Trophoblast cell (in vitro differentiated cells and primary cell): ENCODE measurements around the gene DYDC2.

Experiments
- DNase-seq, 2 donors: peaks; one replicate each; pipeline ENCODE4 v3.0.0-alpha.2; 2016
- H2AFZ ChIP-seq: 2 replicates; pipeline ENCODE4 v1.6.1; 2013; ENCODE audit warnings: low read length, moderate library complexity, mild to moderate bottlenecking; ENCODE audit not compliant: insufficient read depth, poor library complexity
- H2AK5ac ChIP-seq: 2 replicates; pipeline ENCODE4 v1.6.1; 2013; ENCODE audit warnings: mild to moderate bottlenecking, low read length
- H2BK120ac ChIP-seq: 2 replicates; pipeline ENCODE4 v1.6.1; 2013; ENCODE audit warnings: low read length, mild to moderate bottlenecking, moderate library complexity; ENCODE audit not compliant: insufficient read depth, poor library complexity
- H2BK12ac ChIP-seq: 2 replicates; pipeline ENCODE4 v1.6.1; 2013; ENCODE audit warnings: mild to moderate bottlenecking, low read length, moderate library complexity
- H2BK5ac ChIP-seq: 2 replicates; pipeline ENCODE4 v1.6.1; 2013; ENCODE audit warnings: low read length, low read depth, moderate library complexity, mild to moderate bottlenecking; ENCODE audit not compliant: poor library complexity
- H3K14ac ChIP-seq: 2 replicates; pipeline ENCODE4 v1.6.1; 2013; ENCODE audit warnings: mild to moderate bottlenecking, low read length
- H3K18ac ChIP-seq: 2 replicates; pipeline ENCODE4 v1.6.1; 2013; ENCODE audit warnings: mild to moderate bottlenecking, low read length
- H3K23ac ChIP-seq: 2 replicates; pipeline ENCODE4 v1.6.1; 2013; ENCODE audit warnings: low read length
- H3K27ac ChIP-seq: 2 replicates; pipeline ENCODE4 v1.5.1; 2013; ENCODE audit warnings: low read depth, mild to moderate bottlenecking, inconsistent platforms, low read length, moderate library complexity
- H3K27me3 ChIP-seq: 2 replicates; pipeline ENCODE4 v1.6.1; 2013; ENCODE audit warnings: inconsistent platforms, mild to moderate bottlenecking, low read length, moderate library complexity; ENCODE audit not compliant: insufficient read depth
- H3K36me3 ChIP-seq, 2 experiments: 1 replicate in 1 of 2; 2 replicates in 1 of 2; pipeline ENCODE4 v1.6.1; 2013; ENCODE audit warnings: low read length in 2 of 2, mild to moderate bottlenecking in 2 of 2, moderate library complexity in 1 of 2; ENCODE audit not compliant: insufficient read depth in 2 of 2, control insufficient read depth in 1 of 2
- H3K4ac ChIP-seq: 2 replicates; pipeline ENCODE4 v1.6.1; 2013; ENCODE audit warnings: low read depth, mild to moderate bottlenecking, low read length, moderate library complexity
- H3K4me1 ChIP-seq, 2 experiments: 1 replicate in 1 of 2; 2 replicates in 1 of 2; pipeline ENCODE4 v1.6.1; 2013; ENCODE audit warnings: low read length in 2 of 2, mild to moderate bottlenecking in 2 of 2, moderate library complexity in 1 of 2; ENCODE audit not compliant: insufficient read depth in 2 of 2, control insufficient read depth in 1 of 2
- H3K4me2 ChIP-seq: 2 replicates; pipeline ENCODE4 v1.6.1; 2013; ENCODE audit warnings: inconsistent platforms, mild to moderate bottlenecking, low read length, moderate library complexity
- H3K4me3 ChIP-seq: 2 replicates; pipeline ENCODE4 v1.5.1; 2013; ENCODE audit warnings: mild to moderate bottlenecking, low read depth, low read length, inconsistent platforms
- H3K79me1 ChIP-seq: one replicate; pipeline ENCODE4 v1.6.1; 2013; ENCODE audit warnings: low read length
- H3K79me2 ChIP-seq: 2 replicates; pipeline ENCODE4 v1.6.1; 2013; ENCODE audit warnings: low read length, mild to moderate bottlenecking; ENCODE audit not compliant: control insufficient read depth, insufficient read depth, poor library complexity
- H3K9ac ChIP-seq: 2 replicates; pipeline ENCODE4 v1.6.1; 2013; ENCODE audit warnings: mild to moderate bottlenecking, low read length
- H3K9me3 ChIP-seq: 2 replicates; pipeline ENCODE4 v1.6.1; 2013; ENCODE audit warnings: low read depth, mild to moderate bottlenecking, control low read depth, inconsistent platforms, low read length; ENCODE audit not compliant: insufficient read depth
- H4K12ac ChIP-seq: 2 replicates; pipeline ENCODE4 v1.6.1; 2013; ENCODE audit warnings: low read depth, mild to moderate bottlenecking, low read length, moderate library complexity
- H4K8ac ChIP-seq: 2 replicates; pipeline ENCODE4 v1.6.1; 2013; ENCODE audit warnings: low read depth, mild to moderate bottlenecking, low read length, moderate library complexity
- H4K91ac ChIP-seq: one replicate; pipeline ENCODE4 v1.6.1; 2013; ENCODE audit warnings: low read depth, mild to moderate bottlenecking, low read length, moderate library complexity
- WGBS: extraction: QIAGEN DNeasy Blood & Tissue Kit; methylation state at CpG from one replicate; pipeline ENCODE4 v1.1.7; 2013; ENCODE audit warnings: missing lambda C conversion rate; ENCODE audit not compliant: insufficient read length, insufficient coverage; ENCODE audit errors: extremely low coverage; 5-methylcytosine and 5-hydroxymethylcytosine counted together

DYDC2 gene

DNA sequence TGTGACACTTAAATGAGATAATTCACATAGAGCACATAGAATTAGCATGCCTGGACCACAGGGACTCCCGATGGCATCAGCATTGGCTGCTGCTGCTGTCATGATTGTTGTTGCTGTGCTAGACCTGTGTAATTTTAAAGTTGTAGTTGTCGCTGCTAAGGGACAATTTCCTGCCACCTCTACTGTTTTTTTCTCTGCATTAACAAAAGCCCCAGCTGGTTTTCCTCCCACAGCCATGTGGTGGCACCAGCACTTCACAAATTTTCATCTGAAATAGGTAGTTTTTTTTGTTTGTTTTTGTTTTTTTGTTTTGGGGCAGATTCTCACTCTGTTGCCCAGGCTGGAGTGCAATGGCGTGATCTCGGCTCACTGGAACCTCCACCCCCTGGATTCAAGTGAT, 26.4 kb downstream of the DYDC2 start:
- no peak overlapping the region for H2AK5ac ChIP-seq
- WGBS: no CpG with 5 or more reads among the region's 4 CpGs

GRCh38 chr10:80390740-80391139, 34.2 kb downstream of the DYDC2 start:
- no peak overlapping the region for H3K23ac ChIP-seq
- no peaks in the 10 kb centered on the region for H3K27me3 ChIP-seq
- H3K4me2 ChIP-seq: no peak overlapping the region
- no peaks in the 10 kb centered on the region for H3K79me2 ChIP-seq
- H2BK120ac ChIP-seq: no peak overlapping the region
- no peak overlapping the region for H3K27ac ChIP-seq
- no peak overlapping the region for H2AK5ac ChIP-seq
- no peak for DNase-seq
- H3K14ac ChIP-seq: no peak overlapping the region
- H3K79me1 ChIP-seq: no peaks in the 10 kb centered on the region
- H4K12ac ChIP-seq: no peak overlapping the region
- no CpG with 5 or more reads among the region's 9 CpGs for WGBS
- no peak overlapping the region for H4K8ac ChIP-seq
- no peak overlapping the region for H4K91ac ChIP-seq
- H2BK12ac ChIP-seq: no peak overlapping the region
- no peaks in the 10 kb centered on the region for H3K36me3 ChIP-seq
- no peak overlapping the region for H3K18ac ChIP-seq
- no peak overlapping the region for H3K4me3 ChIP-seq
- H3K4me1 ChIP-seq: peaks cover 0 to 3% of the 10 kb centered on the region in 2 experiments
- no peak overlapping the region for H2AFZ ChIP-seq
- H3K9ac ChIP-seq: no peak overlapping the region
- H3K4ac ChIP-seq: no peak overlapping the region
- H3K9me3 ChIP-seq: no peaks in the 10 kb centered on the region
- no peak overlapping the region for H2BK5ac ChIP-seq

More for the DNA sequence above, 26.4 kb downstream of the DYDC2 start:
- H2BK120ac ChIP-seq: no peak overlapping the region
- no peaks in the 10 kb centered on the region for H3K79me2 ChIP-seq
- H2BK5ac ChIP-seq: no peak overlapping the region
- H3K4me2 ChIP-seq: no peak overlapping the region
- no peak overlapping the region for H4K8ac ChIP-seq
- H4K12ac ChIP-seq: no peak overlapping the region
- no peaks in the 10 kb centered on the region for H3K9me3 ChIP-seq
- H3K4ac ChIP-seq: no peak overlapping the region
- H3K27ac ChIP-seq: no peak overlapping the region
- no peak overlapping the region for H2BK12ac ChIP-seq
- no peak overlapping the region for H3K4me3 ChIP-seq
- H2AFZ ChIP-seq: no peak overlapping the region
- H3K14ac ChIP-seq: no peak overlapping the region
- DNase-seq: peak; percentile 69 to 76
- no peaks in the 10 kb centered on the region for H3K36me3 ChIP-seq
- H4K91ac ChIP-seq: no peak overlapping the region
- no peak overlapping the region for H3K9ac ChIP-seq
- H3K27me3 ChIP-seq: no peaks in the 10 kb centered on the region
- H3K79me1 ChIP-seq: no peaks in the 10 kb centered on the region
- no peak overlapping the region for H3K18ac ChIP-seq
- peaks cover 0 to 2% of the 10 kb centered on the region in 2 experiments for H3K4me1 ChIP-seq
- no peak overlapping the region for H3K23ac ChIP-seq

- H2AK5ac ChIP-seq: no peak overlapping the region
- peak; percentile 47 to 77 for DNase-seq
- H3K4me3 ChIP-seq: no peak overlapping the region
- H3K23ac ChIP-seq: no peak overlapping the region
- H3K9me3 ChIP-seq: no peaks in the 10 kb centered on the region
- H3K36me3 ChIP-seq: no peaks in the 10 kb centered on the region
- H4K12ac ChIP-seq: no peak overlapping the region
- H3K27ac ChIP-seq: no peak overlapping the region
- H3K79me1 ChIP-seq: no peaks in the 10 kb centered on the region
- no peak overlapping the region for H3K4ac ChIP-seq
- no peak overlapping the region for H3K4me2 ChIP-seq
- no peaks in the 10 kb centered on the region for H3K79me2 ChIP-seq
- no CpG with 5 or more reads among the region's 6 CpGs for WGBS
- H2BK5ac ChIP-seq: no peak overlapping the region
- H2AFZ ChIP-seq: no peak overlapping the region
- no peak overlapping the region for H4K91ac ChIP-seq
- H4K8ac ChIP-seq: no peak overlapping the region
- no peak overlapping the region for H2BK12ac ChIP-seq
- H3K27me3 ChIP-seq: no peaks in the 10 kb centered on the region
- no peak overlapping the region for H2BK120ac ChIP-seq
- H3K14ac ChIP-seq: no peak overlapping the region
- H3K4me1 ChIP-seq: peaks cover 0 to 2% of the 10 kb centered on the region in 2 experiments
- no peak overlapping the region for H3K18ac ChIP-seq
- H3K9ac ChIP-seq: no peak overlapping the region
Measured at GRCh38 chr10:80392250-80392649, 35.7 kb downstream of the DYDC2 start.

DNA sequence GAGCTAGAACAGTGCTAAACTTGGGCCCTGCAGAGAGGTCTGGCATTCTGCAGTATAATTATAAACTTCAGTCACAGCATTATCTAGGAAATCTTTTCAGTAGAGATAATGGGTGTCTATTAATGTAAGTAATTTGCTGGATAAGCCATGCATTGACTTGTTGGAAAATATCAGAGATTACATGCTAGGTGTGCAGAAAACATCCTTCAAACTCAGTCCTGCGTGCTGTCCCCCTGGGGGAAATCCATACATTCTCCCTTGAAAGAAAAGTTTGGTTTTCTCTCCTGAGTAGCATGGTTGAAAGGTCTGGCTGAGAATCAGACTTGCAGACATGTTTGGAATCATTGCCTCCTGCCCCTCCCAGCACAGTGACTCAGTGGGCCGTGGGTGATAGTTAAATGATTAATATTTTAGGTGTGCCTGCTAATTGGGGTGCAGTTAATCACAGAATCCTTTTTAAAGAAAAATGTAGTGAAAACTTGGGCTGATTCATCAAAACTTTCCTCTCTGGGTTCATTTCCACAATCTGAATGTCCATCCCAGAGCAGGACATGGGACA, 37.9 kb downstream of the DYDC2 start:
- no peaks in the 10 kb centered on the region for H3K27me3 ChIP-seq
- no peak overlapping the region for H4K8ac ChIP-seq
- no peaks in the 10 kb centered on the region for H3K9me3 ChIP-seq
- H3K4me1 ChIP-seq: peaks cover 0 to 2% of the 10 kb centered on the region in 2 experiments
- H2BK5ac ChIP-seq: no peak overlapping the region
- H3K9ac ChIP-seq: no peak overlapping the region
- no peak overlapping the region for H3K4me3 ChIP-seq
- no peaks in the 10 kb centered on the region for H3K79me1 ChIP-seq
- no peak overlapping the region for H3K23ac ChIP-seq
- H3K14ac ChIP-seq: no peak overlapping the region
- H2AFZ ChIP-seq: no peak overlapping the region
- H2BK12ac ChIP-seq: no peak overlapping the region
- H2BK120ac ChIP-seq: no peak overlapping the region
- no peaks in the 10 kb centered on the region for H3K36me3 ChIP-seq
- no peak overlapping the region for H3K4me2 ChIP-seq
- H3K27ac ChIP-seq: no peak overlapping the region
- H4K12ac ChIP-seq: no peak overlapping the region
- no peak overlapping the region for H3K4ac ChIP-seq
- no CpG with 5 or more reads among the region's 2 CpGs for WGBS
- peak; percentile 84 to 90 for DNase-seq
- no peak overlapping the region for H4K91ac ChIP-seq
- no peaks in the 10 kb centered on the region for H3K79me2 ChIP-seq
- no peak overlapping the region for H3K18ac ChIP-seq
- no peak overlapping the region for H2AK5ac ChIP-seq
